Amniotic epithelial cell (primary cell): ENCODE measurements around the gene ELN.

Source experiments
- DNase-seq: peaks from one replicate; pipeline ENCODE4 v3.0.0-alpha.2; 2010; ENCODE audit warnings: low read depth

ELN gene

DNA sequence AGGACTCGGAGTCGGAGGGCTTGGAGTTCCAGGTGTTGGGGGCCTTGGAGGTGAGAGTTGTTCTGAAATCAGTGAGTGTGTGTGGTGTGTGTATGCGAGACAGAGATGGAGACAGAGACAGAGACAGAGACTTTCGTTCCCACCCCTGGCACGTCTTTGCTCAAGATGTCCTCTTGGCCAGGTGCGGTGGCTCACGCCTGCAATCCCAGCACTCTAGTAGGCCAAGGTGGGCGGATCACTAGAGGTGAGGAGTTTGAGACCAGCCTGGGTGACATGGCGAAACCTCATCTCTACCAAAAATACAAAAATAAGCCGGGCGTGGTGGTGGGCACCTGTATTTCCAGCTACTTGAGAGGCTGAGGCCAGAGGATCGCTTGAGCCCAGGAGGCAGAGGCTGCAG, 35.7 kb downstream of the ELN start:
- no peak for DNase-seq

DNA sequence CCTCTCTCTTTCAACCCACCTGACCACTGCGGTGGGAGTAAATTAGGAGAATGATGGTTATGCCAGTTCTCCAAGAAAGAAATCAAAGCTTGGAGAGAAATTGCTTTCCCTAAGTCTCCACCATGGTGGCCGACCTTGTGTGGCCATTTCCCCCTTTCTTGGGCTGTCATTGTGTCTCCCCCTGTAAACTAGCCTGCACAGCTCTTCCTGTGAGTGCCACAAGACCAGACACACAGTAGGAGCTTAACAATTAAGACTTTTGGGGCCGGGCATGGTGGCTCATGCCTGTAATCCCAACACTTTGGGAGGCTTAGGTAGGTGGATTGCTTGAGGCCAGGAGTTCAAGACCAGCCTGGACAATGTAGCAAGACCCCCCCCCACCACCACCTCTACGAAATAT, 36.7 kb downstream of the ELN start:
- no peak for DNase-seq

DNA sequence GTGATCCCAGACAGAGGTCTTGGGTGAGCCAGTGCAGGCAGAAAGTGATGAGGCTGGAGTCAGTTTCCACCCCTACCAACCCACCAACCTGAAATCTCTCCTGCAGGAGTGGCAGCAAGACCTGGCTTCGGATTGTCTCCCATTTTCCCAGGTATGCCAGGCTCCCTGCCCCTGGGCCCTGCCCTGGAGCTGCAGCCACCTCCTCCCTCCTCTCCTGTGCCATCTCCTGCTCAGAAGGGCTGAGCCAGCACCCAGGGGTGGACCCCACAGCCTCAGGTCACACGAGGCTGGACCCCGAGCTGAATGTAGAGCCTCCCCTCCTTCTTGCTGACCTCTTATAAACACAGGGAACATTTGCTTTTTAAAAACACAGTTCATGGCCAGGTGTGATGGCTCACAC, 38.7 kb downstream of the ELN start:
- DNase-seq, result no peak

DNA sequence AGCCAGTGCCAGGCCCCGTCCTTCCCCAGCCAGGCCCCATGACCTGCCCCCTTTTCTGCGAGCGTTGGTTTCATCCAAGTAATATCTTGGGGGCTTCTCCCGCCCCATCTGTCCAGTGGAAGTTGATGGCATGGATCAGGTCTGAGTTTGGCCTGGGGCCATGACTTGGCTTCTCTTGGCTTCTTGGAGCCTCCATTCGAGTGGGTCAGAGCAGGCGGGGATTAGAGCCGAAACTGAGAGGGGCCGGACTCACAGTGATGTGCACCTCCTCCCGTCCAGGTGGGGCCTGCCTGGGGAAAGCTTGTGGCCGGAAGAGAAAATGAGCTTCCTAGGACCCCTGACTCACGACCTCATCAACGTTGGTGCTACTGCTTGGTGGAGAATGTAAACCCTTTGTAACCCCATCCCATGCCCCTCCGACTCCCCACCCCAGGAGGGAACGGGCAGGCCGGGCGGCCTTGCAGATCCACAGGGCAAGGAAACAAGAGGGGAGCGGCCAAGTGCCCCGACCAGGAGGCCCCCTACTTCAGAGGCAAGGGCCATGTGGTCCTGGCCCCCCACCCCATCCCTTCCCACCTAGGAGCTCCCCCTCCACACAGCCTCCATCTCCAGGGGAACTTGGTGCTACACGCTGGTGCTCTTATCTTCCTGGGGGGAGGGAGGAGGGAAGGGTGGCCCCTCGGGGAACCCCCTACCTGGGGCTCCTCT, 40.6 kb downstream of the ELN start:
- DNase-seq, result no peak

DNA sequence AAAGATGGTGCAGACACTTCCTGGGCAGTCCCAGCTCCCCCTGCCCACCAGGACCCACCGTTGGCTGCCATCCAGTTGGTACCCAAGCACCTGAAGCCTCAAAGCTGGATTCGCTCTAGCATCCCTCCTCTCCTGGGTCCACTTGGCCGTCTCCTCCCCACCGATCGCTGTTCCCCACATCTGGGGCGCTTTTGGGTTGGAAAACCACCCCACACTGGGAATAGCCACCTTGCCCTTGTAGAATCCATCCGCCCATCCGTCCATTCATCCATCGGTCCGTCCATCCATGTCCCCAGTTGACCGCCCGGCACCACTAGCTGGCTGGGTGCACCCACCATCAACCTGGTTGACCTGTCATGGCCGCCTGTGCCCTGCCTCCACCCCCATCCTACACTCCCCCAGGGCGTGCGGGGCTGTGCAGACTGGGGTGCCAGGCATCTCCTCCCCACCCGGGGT, 41.1 kb downstream of the ELN start:
- DNase-seq, result no peak

DNA sequence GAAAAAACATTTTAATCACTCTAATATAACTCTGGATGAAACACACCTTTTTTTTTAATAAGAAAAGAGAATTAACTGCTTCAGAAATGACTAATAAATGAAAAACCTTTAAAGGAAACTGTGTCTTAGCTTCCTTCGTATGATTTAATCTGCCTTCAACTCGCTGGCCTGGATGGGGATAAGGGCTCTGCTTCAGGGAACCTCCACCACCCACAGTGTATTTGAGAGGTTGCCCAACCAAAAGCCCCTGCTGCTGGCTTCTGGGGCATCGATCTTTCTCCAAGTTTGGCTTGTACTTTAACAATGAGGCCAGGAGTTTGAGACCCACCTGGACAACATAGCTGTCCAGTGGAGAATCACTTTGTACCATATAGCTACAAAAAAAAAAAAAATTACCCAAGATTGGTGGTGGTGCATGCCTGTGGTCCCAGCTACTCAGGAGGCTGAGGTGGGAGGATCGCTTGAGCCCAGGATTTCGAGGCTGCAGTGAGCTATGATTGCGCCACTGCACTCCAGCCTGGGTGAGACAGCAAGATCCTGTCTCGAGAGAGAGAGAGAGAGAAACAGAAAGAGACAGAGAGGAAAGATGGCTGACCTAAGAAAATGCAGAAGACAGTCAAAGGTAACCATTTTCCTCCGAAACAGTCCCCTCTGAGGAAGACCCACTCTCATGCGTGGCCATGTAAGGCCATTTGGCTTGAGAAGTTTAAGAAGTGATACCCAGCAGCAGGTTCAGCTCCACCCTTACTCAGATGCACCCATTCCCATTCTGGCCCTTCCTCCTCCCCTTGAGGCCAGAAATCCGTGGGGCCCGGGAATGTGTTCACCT, 42.0 kb downstream of the ELN start:
- DNase-seq, result no peak

DNA sequence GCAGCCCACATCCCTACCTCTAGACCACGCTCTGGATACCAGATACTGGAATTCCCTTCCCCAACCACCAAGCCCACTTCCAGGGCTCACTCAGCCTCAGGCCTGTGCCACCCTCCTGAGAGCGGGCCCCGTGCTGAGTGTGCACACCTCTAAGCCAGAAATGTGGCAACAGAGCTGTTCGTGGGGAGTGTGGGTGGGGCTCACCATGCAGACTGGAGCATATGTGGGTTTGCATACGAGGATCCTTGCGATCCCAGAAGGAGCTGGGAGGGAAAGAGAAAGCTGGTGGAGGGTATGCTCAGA, 42.6 kb downstream of the ELN start:
- no peak for DNase-seq

DNA sequence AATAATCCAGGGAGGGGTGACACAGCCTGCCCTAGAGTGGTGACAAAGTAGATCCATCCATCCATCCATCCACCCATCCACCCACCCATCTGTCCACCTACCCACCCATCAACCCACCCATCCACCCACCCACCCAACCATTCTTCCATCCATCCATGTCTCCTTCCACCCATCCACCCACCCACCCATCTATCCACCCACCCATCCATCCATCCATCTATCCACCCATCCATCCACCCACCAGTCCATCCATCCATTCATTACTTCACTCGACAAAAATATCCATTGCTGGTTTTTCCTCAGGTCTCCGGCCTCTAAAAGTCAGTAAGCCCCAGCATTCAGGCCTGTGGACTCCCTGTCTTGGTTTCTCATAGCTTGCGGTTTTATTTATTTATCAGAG, 43.1 kb downstream of the ELN start:
- no peak for DNase-seq

DNA sequence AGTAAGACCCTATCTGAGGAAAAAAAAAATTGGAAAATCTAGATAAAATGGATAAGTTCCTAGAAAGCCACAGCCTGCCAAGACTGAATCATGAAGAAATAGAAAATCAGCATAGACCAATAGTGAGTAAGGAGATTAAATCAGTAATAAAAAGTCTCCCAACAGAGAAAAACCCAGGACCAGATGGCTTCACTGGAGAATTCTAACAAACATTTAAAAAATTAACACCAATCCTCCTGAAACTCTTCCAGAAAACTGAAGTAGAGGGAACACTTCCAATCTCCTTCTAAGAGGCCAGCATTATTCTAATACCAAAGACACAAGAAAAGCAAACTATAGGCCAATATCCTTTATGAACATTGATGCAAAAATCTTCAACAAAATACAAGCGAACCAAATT, 46.8 kb downstream of the ELN start:
- no peak for DNase-seq

DNA sequence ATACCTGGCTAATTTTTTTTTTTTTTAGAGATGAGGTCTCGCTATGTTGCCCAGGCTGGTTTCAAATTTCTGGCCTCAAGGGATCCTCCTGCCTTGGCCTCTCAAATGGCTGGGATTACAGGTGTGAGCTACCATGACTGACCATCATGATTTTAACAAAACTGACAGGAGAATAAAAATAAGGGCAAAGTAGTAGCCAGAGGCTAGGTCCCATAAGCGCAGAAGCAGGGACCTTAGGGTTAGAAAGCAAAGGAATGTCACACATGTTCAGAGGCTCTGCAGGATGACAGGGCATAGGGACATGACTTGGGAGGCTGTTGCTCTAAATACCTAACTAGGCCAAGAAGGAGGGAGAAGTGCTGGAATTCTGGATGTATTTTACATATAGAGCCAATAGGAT, 50.5 kb downstream of the ELN start:
- DNase-seq, result no peak

DNA sequence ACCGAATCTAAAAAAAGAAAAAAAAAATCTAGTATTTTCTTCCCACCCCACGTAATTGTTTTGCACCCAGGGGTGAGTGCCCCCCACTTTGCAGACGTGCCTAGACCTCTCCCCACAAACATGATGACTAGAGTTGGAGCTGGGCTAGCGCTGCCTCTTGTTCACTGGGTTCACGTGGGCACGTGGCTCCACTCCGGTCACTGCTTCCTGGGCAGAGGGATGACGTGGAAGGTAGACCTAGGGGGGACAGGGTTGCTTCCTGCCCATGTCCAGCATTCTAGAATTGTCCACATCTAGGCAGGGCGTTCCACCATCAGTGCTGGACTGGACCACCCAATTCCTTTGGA, 54.8 kb downstream of the ELN start:
- DNase-seq, result no peak

DNA sequence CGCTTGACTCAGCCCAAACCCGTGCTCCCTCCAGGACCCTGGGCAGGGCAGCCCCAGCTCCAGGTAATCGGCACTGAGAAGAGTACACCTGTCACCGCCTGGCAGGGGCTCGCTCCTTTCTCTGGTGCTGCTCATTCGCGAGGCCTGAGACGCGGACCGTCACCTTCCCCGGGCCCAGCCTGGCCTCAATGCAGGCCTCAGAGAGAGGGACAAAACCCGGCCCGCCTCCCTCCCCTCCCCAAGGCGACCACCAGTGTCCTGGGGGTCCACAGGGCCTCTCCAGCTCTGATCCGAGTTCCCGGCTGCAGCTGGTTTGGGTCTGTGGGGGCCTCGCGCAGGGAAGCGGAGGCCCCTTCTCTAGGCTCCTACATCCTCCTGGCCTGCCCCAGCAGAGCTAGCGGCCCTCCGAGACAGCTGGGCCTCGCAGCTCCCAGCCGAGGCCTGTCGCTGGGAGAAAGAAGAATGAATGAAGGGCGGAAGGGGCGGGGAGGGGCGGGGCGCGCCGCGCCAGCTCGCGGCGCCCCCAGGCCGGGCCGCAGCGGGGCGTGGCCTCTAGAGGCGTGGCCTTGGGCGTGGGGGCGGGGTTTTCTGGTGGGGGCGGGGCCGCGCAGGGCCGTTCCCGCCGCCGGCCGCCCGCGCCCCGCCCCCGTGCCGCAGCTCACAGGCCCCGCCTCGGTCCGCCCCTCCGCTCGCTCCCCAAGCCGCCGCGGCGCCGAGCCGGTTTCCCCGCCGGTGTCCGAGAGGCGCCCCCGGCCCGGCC, 55.3 kb downstream of the ELN start, which contains the start of gene LIMK1:
TSS of gene LIMK1 (plus strand) at position 688 of the 760 bp plus-strand sequence. CDS start 187 bp downstream, outside the sequence.
- peak; percentile 69 for DNase-seq

DNA sequence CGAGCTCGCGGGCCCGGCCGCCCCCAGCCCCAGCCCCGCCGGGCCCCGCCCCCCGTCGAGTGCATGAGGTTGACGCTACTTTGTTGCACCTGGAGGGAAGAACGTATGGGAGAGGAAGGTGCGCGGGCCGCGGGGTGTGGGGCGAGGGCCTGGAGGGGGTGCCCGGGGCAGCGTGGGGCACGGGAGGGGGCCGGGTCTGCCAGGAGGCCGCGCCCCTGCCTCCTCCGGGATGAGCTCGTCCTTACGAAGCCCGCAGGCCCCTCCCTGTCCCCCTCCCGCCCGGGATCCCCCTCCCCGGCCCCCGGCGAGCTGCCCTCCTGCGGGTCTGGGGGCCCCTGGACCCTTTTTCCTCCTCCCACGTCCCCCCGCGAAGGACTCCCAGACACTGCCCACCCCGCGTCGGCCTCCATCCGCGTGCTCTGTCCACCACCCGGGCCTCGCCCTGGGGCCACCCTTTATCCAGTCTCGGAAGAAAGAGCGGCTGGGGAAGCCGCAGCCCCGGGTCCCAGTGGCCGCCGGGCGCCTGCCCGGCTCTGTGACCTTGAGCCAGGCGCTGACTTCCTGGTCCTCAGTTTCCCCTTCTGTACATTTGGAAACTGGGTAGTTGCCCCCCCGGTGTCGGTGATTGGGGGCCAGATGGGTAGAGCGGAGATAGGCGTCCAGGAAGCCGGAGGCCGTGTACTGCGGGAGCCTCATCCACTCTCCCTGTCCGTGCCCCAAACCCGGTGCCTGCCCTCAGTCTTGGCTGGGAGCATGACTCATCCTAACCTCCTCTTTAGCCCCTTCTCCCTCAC, 56.2 kb downstream of the ELN start:
- DNase-seq, result peak; percentile 61

DNA sequence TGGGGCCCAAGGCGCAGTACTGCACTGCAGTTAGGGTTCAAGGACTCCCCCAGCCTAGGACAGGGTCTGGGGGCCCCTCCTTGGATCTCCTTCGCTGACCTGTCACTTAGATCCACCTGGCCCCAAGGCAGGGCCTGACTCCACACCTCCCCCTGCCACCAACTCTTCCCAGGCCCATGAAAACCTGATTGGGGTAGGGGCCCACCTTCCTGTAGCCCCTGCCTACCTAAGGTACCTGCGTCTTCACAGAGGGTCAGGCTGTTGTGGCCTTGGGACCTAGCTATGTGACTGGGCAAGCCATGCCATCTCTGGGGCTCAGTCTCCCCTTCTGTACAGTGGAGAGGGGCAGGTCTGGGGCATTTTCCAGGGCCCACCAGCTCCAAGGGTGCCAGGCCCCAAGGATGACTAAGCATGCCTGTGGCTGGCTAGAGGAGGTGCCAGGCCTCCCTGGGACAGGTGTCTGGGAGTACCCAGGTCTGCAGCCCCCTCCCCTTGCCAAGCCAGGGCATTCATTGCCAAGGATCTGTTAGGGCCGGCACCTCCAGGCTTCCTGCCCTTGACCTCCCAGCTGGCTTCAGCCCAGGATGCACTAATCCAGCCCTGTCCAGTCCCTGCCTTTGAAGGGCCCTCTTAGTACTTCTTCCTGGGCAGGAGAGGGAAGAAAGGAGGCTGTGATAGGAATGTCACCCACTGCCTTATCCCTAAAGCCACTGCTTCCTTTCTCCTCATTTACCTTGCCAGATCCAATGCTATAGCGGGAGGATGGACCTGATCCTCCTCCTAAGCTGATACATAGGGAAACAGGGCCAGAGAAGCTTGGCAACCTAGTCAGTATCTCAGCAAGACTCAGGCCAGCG, 57.0 kb downstream of the ELN start:
- DNase-seq, result no peak

DNA sequence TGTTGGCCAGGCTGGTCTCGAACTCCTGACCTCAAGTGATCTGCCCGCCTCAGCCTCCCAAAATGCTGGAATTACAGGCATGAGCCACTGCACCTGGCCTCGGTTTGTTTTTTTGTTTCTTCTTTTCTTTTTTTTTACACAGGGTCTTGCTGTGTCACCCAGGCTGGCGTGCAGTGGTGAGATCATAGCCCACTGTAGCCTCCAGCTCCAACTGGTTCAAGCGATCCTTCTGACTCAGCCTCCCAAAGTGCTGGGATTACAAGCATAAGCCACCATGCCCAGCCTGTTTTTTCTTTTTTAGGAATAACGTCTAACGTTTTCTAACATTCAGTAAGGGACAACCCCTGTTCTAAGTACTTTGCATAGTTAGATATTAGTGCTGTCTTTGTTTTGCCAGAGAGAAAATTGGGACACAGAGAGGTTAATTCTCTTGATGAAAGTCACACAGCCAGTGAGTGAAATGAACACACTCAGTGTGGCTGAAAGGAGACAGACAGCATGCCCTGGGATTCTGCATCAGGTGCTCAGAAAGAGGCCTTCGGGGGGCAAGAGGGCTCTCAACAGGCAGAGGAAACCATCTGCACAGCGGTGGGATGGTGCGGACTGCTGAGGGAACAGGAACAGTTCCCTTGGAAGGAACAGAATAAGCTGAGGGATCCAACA, 59.9 kb downstream of the ELN start:
- DNase-seq, result no peak

DNA sequence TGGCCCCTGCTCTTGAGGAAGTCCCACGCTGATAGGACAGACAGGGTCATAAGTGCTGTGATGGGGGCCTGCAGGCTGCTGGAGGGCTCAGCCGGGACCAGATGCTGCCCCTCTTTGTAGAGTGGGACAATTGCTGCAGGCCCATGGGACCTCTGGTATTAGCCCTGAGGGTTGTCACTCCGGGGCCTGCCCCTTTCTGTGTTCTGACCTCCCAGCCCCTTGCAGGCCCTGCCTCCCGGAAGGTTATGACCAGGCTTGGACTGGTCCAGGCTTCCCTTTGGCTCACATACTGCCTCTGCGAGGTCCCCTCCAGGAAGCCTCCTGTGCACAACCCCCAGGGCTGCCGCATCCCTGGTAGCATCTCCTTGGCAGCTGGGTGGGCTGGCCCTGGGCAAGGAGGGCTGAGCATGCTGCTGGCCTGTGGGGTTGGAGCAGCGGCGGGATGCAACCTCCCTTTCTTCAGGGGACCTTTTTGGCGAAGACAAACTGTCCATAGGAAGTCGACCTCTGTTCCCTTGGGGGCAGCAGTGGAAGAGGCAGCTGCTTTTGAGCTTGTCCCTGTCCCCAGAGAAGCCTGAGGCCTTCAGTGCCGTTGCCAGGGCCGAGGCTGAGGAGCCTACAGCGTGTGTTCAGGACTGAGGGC, 64.5 kb downstream of the ELN start:
- no peak for DNase-seq

DNA sequence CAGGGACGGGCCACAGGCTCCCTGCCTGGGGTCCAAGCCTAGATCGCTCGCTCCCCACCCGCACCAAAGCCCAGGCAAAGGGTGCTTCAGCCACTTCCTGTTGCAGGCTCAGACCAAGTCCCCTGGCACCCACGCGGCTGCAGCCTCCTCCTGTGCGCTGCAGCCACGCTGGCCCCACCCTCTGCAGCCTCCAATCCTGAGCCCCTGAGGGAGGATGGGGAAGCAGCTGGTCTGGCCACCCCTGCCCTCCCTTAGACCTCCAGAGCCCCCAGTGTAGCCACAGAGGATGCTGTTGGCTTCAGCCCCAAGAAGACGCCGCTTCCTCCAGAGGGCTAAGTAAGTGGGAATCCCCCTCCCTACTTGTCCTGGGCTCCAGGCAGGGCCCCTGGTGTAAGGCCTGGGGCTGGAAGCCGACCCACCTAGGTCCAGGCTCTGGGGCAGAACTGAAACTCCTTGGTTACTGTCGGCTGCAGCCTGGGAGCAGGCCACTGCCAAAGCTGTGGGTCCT, 65.0 kb downstream of the ELN start:
- no peak for DNase-seq

DNA sequence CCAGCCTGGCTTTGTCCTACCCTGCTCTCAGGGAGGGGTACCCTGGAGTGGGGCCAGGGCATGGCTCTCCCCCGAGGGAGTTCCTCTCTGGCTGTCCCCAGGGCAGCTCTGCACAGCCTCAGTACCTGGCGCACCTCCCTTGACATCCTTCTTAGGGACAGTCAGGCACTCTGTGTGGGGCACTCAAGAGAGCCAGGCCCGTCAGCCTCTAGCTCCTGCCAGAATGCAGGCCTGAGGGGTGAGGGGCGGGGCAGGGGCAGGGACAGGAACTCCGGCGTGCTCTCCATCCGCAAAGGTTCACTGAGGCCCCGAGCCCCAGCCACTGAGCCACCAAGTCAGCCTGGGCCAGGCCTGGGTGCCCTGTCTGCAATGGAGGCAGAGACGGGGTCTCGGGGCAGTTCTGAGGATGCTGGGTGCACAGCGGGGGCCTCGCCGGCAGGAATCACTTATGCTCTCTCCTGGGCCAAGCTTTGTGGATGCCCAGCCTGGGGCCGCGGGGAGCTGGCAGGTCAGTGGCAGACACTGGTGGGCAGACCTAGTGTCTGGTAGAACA, 65.8 kb downstream of the ELN start:
- DNase-seq, result no peak

DNA sequence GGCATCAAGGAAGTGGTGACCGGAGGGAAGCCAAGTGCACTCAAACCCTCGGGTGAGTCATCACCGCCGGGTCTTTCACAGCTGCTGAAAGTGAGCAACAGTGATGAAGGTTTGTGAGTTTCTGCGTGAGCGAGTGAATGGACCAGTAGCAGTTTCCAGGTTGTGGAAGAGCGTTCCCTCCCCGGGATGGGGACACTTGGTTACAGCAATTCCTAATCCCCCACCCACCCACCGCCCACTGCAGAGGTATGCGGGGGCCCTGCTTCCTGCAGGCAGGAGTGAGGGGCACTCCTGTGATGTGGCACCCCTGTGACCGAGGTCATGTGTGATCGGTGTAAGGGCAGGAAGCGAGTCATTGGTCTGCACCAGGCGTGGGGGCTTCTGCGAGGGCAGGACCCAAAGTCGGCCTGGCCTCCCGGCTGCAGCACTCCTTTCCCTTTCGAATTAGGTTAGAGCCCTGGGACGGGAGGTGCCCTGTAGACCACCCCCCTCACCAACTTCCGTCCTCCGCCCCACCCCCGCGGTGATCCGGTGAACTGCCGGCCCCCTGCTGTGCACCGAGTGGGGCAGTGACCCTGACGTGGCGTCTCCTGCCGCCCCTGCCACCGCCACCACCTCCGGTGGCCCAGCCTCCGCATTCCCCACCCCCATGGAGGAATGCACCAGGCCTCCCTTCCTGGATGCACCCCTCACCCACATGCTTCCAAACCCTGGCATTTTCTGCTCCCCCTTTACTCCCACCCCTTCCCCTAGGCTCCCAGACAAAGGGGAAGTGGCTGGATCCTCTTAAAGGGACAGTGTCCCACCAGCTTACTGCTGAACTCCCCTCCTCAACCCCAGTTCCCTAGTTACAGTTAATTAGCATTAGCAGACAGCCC, 66.5 kb downstream of the ELN start:
- DNase-seq, result peak; percentile 88
